Osteoblast (primary cell): ENCODE results near the gene CD300C. TPM values are rescaled to one million over a fixed set of nuclear protein-coding genes. Genes with fewer than 3 reads are reported as not detected.
"Not testable (repeated sequence)": the region's sequence is repeated elsewhere in the genome, so short reads cannot be mapped to it uniquely, and the experiment has no call there.

ENCODE experiments used
- DNase-seq: peaks from one replicate; pipeline ENCODE4 v3.0.0; 2011; ENCODE audit warnings: low spot score, mixed read lengths; ENCODE audit not compliant: insufficient read length; ENCODE audit errors: missing footprints
- H2AFZ ChIP-seq: 2 replicates; pipeline ENCODE4 v1.6.0; 2011; ENCODE audit warnings: mild to moderate bottlenecking, low read length
- H3K27ac ChIP-seq: 2 replicates; pipeline ENCODE4 v1.5.1; 2011; ENCODE audit warnings: mild to moderate bottlenecking, low read depth, low read length, moderate library complexity
- H3K27me3 ChIP-seq: 2 replicates; pipeline ENCODE4 v1.6.0; 2012; ENCODE audit warnings: mild to moderate bottlenecking, control low read depth, inconsistent platforms, low read length, moderate library complexity; ENCODE audit not compliant: insufficient read depth
- H3K36me3 ChIP-seq: 2 replicates; pipeline ENCODE4 v1.5.1; 2011; ENCODE audit warnings: mild to moderate bottlenecking, low read length, control low read depth, moderate library complexity; ENCODE audit not compliant: insufficient read depth
- H3K4me1 ChIP-seq: 2 replicates; pipeline ENCODE4 v1.5.1; 2011; ENCODE audit warnings: mild to moderate bottlenecking, low read length, control low read depth, moderate library complexity; ENCODE audit not compliant: insufficient read depth
- H3K4me2 ChIP-seq: 2 replicates; pipeline ENCODE4 v1.6.0; 2011; ENCODE audit warnings: mild to moderate bottlenecking, low read length; ENCODE audit not compliant: insufficient read depth
- H3K4me3 ChIP-seq: fragments of 200-600 bp; sonication (generic); 3 replicates; pipeline ENCODE4 v1.5.1; 2012; ENCODE audit warnings: mild to moderate bottlenecking, low read length, inconsistent platforms; ENCODE audit not compliant: insufficient read depth
- H3K79me2 ChIP-seq: 2 replicates; pipeline ENCODE4 v1.6.0; 2012; ENCODE audit warnings: mild to moderate bottlenecking, low read length, control low read depth, inconsistent platforms; ENCODE audit not compliant: insufficient read depth
- H3K9me3 ChIP-seq: 2 replicates; pipeline ENCODE4 v1.5.1; 2011; ENCODE audit warnings: low read depth, low read length, control low read depth
- H4K20me1 ChIP-seq: 2 replicates; pipeline ENCODE4 v1.6.0; 2012; ENCODE audit warnings: mild to moderate bottlenecking, low read length, control low read depth; ENCODE audit not compliant: insufficient read depth
- CTCF ChIP-seq: IDR thresholded peaks from 2 replicates; pipeline ENCODE4 v1.5.1; 2011; ENCODE audit warnings: mild to moderate bottlenecking, low read depth, low read length, moderate library complexity; ENCODE audit errors: extremely low read depth
- total RNA-seq: library from RNA; depleted of rRNA; stranded (reverse); fragments of >200 nt; gene quantifications from 2 replicates; pipeline ENCODE4 v1.2.3, GENCODE V29; 2012

Gene CD300C
- total RNA-seq, 1 donor = not detected

GRCh38 chr17:74522381-74523105, 23.4 kb downstream of the CD300C start:
- no peak overlapping the region for H2AFZ ChIP-seq
- H4K20me1 ChIP-seq = no peaks in the 10 kb centered on the region
- no peak overlapping the region for H3K4me2 ChIP-seq
- no peaks in the 10 kb centered on the region for H3K36me3 ChIP-seq
- H3K27ac ChIP-seq = no peak overlapping the region
- peaks cover 2% of the 10 kb centered on the region for H3K9me3 ChIP-seq
- H3K4me1 ChIP-seq = no peaks in the 10 kb centered on the region
- H3K4me3 ChIP-seq = no peak overlapping the region
- H3K79me2 ChIP-seq = no peaks in the 10 kb centered on the region
- no peak for TF ChIP-seq CTCF
- H3K27me3 ChIP-seq = no peaks in the 10 kb centered on the region
- no peak for DNase-seq

- Histone ChIP-seq H3K4me2 (no peak overlapping the region), H3K4me3 (no peak overlapping the region), H4K20me1 (no peaks in the 10 kb centered on the region), H3K27me3 (no peaks in the 10 kb centered on the region), H2AFZ (no peak overlapping the region), H3K36me3 (no peaks in the 10 kb centered on the region), H3K9me3 (peaks cover 2% of the 10 kb centered on the region), H3K79me2 (no peaks in the 10 kb centered on the region), H3K4me1 (no peaks in the 10 kb centered on the region), H3K27ac (no peak overlapping the region)
- no peak for DNase-seq
- TF ChIP-seq CTCF = no peak
Observed at GRCh38 chr17:74521701-74522201, 24.2 kb downstream of the CD300C start.

- Histone ChIP-seq H3K36me3 (no peaks in the 10 kb centered on the region), H2AFZ (no peak overlapping the region), H4K20me1 (no peaks in the 10 kb centered on the region), H3K4me2 (no peak overlapping the region), H3K4me3 (no peak overlapping the region), H3K9me3 (peaks cover 2% of the 10 kb centered on the region), H3K79me2 (no peaks in the 10 kb centered on the region), H3K27ac (no peak overlapping the region), H3K4me1 (no peaks in the 10 kb centered on the region), H3K27me3 (no peaks in the 10 kb centered on the region)
- no peak for DNase-seq
- no peak for TF ChIP-seq CTCF
Observed at GRCh38 chr17:74520790-74521480, 25.0 kb downstream of the CD300C start.

- TF ChIP-seq CTCF = no peak
- H3K4me2 ChIP-seq = no peak overlapping the region
- no peaks in the 10 kb centered on the region for H3K27me3 ChIP-seq
- H4K20me1 ChIP-seq = no peaks in the 10 kb centered on the region
- no peak overlapping the region for H3K4me3 ChIP-seq
- H3K79me2 ChIP-seq = no peaks in the 10 kb centered on the region
- peaks cover 2% of the 10 kb centered on the region for H3K9me3 ChIP-seq
- H3K4me1 ChIP-seq = no peaks in the 10 kb centered on the region
- no peaks in the 10 kb centered on the region for H3K36me3 ChIP-seq
- no peak for DNase-seq
- H3K27ac ChIP-seq = no peak overlapping the region
- no peak overlapping the region for H2AFZ ChIP-seq
Observed at GRCh38 chr17:74520016-74520434, 25.9 kb downstream of the CD300C start.

GRCh38 chr17:74518413-74518981, 27.4 kb downstream of the CD300C start:
- H3K27ac ChIP-seq, H3K36me3 ChIP-seq, H3K4me3 ChIP-seq, H2AFZ ChIP-seq, H3K4me1 ChIP-seq, H3K79me2 ChIP-seq, H3K27me3 ChIP-seq, DNase-seq, H3K9me3 ChIP-seq, H4K20me1 ChIP-seq, H3K4me2 ChIP-seq: not testable (repeated sequence)
